NCI-H2171 treated with DMSO at 0.1 percent for 48 hours (cell line): ENCODE results near the gene DHDDS.
A peak's percentile ranks its signal among the peaks of the same experiment; 100 is the strongest.
"Not testable (repeated sequence)": the region's sequence is repeated elsewhere in the genome, so short reads cannot be mapped to it uniquely, and the experiment has no call there.

Experiments
- DNase-seq: peaks from one replicate; lab custom pipeline; 2025; lab: John Stamatoyannopoulos, UW

The DHDDS gene

DNA sequence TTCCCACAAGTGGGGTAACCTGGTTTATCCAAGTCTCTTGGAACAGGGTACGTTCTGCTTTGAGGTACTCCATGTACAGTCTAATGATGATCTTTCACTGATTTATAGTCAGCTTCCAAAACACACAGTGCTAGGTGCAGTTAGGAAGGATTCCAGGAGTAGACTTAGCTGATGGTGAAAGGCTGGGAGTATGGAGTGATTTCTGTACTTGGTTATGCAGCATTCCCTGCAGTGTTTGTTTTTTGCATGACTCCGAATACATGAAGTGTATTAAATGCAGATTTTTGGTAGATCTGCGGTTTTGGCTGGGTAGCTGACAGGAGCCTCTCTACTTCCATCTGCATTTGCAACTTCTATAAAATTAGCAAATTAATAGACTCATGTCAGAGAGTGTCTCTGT is 43.9 kb downstream of the DHDDS start:
- DNase-seq = no peak

- no peak for DNase-seq
These were observed 44.8 kb downstream of the DHDDS start for GRCh38 chr1:26476958-26477357.

DNA sequence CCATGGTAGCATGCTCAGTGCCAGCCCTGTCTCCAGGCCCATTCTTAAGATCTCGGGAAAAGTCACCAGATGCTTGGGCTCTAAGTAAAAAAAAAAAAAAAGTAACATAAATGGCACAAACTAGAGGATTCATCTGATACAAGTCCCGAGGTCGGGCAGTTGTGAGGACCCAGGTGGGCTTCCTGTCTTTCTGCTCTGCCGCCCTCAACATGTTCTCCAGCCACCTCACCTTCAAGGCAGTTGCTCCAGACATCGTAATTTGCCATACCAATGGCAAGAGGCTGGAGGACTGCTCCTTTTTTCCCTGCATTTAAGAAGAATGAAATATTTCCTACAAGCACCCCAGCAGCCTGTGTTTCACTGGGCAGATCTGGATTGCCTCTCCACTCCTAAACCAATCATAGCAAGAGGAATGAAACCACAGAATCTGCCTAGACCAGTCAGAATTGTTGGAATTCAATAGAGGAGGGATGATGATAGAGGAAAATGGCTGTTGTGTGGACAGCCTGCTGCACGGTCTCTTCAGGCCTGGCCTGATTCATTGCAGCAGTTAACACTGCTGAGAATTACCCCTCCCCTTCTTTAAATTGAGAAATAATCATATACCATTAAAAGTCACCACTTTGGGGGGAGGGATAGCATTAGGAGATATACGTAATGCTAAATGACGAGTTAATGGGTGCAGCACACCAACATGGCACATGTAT is 45.5 kb downstream of the DHDDS start:
- DNase-seq = no peak

DNA sequence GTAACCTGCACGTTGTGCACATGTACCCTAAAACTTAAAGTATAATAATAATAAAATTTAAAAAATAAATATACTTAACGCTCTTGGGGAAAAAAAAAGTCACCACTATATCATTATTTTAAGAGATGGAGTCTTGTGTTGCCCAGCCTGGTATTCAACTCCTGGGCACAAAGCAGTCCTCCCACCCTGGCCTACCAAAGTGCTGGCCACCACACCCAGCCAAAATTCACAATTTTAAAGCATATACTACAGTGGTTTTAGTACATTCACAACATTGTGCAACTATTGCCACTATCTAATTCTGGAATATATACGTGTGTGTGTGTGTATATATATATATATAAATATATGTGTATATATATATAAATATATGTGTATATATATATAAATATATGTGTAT is 46.0 kb downstream of the DHDDS start:
- no peak for DNase-seq

- DNase-seq = no peak
These were observed 46.9 kb downstream of the DHDDS start for GRCh38 chr1:26478988-26479387.

- DNase-seq = no peak
These were observed 50.8 kb downstream of the DHDDS start for GRCh38 chr1:26482921-26483320.

- no peak for DNase-seq
These were observed 51.9 kb downstream of the DHDDS start for GRCh38 chr1:26483980-26484379.

- DNase-seq = no peak
These were observed 58.0 kb downstream of the DHDDS start for GRCh38 chr1:26490155-26490554.

DNA sequence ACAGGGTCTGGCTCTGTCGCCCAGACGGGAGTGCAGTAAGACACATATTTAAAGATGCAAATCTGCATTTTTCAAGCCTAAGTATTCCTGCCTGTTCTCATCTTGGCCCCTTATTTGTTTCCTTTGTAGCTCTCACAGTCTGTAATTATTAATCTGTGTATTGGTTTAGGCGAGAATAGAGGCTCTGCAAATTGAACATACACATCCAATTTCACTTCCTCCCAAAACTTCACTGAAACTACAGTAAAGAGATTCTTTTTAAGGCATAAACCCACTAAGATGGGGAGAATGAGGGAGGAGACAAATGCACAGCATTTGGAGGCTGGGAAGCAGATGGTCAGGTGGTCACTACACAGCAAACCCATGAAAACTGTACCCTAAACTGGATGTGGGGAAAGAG is 61.1 kb downstream of the DHDDS start:
- DNase-seq = no peak

DNA sequence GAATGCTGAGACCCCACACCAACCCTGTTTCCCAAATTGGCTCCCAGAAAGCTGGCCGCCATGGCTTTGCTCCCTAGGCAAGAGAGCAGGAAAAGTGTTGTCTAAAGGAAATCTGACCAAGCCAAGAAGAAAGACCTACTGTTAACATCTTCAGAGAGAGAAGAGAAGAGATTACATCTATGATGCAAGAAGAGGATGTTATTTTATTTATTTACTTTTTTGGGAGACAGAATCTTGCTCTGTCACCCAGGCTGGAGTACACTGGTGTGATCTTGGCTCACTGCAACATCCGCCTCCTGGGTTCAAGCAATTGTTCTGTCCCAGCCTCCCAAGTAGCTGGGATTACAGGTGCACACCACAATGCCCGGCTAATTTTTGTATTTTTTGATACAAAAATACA is 61.8 kb downstream of the DHDDS start:
- DNase-seq = no peak

DNA sequence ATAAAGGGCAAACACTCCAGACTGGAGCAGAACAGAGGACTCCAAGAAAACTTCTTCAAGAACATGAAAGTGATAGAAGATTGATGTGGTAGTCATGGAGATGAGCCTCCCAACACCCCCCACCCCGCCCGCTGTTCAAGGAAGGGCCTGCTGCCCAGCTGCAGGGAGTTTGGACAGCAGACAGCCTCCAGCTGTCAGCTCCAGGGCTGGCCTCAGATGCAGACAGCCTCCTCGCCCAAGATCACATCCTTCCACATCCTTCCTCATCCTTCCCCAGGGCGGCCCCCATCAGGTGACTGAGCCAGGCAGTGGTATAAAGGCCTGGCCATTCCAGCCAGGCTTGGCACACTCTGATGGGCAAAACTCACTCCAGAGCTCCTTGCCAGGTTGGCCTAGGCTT is 64.7 kb downstream of the DHDDS start:
- DNase-seq = no peak

DNA sequence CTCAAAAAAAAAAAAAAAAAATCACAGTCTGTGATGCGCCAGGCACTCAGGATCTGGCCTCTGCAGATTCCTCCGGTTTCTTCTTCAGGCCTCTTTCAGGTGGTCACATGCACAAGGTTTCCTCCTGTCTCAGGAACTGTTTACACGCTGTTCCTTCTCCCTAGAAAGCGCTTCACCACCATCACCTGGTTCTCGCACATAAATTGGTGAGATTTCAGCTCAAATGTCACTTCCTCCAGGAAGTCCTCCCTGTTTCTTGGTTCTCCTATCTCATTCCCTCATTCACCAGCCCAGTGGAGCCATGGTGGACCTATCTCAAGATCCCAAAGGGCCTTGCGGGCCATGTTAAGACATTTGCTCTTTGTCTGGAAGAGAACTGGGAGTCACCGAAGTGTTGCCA is 66.8 kb downstream of the DHDDS start:
- no peak for DNase-seq

DNA sequence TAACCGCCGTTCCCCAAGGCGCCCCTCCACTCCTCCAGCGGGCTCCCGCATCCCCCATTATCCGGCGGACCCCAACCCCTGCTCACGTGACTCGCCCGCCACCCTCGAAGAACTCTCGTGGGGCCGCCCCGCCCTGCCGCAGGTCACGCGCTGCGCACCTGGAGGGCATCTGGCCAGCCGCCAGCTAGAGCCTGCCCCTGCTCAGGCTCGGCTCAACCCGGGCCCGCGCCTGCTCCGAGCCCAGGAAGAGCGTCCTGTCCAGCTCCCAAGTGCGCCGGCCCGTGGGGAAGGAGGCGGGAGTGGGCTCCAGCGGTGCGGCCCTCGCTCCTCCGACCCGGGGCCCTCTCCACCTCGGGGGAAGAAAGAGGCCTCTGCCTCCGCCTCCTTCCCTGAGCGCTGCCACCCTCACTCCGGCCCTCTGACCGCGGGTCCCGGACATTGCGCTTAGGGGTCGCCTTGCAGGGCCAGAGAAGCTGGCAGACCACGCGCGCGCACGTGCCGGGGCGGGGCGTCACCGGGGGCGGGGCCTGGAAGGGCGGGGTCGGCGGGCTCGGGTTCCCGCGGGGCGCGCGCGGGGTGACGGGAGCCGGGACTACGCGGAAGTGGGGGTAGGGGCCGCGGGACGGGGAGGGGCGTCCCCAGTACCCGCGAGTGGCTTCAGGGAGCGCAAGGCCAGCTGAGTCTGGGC is 68.5 kb downstream of the DHDDS start:
- peak; percentile 92 for DNase-seq

DNA sequence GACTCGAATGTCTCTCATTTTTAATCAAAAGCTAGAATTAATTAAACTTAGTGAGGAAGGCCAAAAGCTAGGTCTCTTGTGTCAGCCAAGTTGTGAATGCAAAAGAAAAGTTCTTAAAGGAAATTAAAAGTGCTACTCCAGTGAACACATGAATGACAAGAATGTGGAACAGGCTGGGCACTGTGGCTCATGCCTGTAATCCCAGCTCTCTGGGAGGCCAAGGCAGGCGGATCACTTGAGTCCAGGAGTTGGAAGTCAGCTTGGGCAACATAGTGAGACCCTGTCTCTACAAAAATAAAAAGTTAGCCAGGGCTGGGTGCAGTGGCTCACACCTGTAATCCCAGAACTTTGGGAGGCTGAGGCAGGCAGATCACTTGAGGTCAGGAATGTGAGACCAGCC is 78.6 kb downstream of the DHDDS start:
- not testable (repeated sequence) for DNase-seq

DNA sequence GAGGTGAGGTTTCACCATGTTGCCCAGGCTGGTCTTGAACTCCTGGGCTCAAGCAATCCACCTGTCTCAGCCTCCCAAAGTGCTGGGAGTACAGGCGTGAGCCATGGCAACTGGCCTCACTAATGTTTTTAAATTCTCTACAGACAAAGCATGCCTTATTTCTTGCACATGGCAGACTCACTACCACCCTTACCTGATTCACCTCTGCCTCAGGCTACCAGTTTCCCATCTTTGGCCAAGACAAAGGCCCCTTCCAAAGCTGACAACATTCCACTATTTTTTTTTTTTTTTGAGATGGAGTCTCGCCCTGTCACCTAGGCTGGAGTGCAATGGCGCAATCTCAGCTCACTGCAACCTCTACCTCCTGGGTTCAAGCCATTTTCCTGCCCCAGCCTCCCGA is 83.7 kb downstream of the DHDDS start:
- DNase-seq = not testable (repeated sequence)

DNA sequence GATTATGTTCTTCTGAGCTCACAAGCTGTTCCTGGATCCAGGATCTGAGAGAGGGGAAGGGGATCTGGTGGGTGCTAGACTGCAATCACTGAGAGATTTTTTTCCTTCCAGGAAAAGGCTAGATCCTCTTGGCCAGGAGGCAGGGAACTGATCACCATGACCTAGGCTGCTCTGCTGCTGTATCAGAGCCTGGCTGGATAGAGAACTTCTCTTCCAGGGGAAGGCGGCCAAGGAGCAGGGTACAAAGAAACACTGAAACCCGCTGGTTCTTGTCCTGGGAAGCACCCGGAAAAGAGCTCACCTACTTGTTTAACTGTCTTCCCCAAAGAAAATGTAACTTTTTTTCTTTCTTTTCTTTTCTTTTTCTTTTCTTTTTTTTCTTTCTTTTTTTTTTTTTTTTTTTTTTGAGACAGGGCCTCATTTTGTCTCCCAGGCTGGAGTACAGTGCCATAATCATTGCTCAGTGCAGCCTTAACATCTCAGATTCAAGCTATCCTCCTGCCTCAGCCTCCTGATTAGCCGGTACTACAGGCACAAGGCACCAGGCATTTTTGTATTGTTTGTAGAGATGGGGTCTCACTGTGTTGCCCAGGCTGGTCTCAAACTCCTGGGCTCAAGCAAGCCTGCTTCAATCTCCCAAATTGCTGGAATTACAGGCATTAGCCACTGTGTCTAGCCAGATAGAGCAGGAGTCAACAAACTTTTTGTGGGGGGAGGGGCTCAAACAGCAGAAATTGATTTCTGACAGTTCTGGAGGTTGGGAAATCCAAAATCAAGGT is 85.1 kb downstream of the DHDDS start:
- DNase-seq = peak; percentile 92

- DNase-seq = no peak
These were observed 85.6 kb downstream of the DHDDS start for GRCh38 chr1:26517766-26518049.

DNA sequence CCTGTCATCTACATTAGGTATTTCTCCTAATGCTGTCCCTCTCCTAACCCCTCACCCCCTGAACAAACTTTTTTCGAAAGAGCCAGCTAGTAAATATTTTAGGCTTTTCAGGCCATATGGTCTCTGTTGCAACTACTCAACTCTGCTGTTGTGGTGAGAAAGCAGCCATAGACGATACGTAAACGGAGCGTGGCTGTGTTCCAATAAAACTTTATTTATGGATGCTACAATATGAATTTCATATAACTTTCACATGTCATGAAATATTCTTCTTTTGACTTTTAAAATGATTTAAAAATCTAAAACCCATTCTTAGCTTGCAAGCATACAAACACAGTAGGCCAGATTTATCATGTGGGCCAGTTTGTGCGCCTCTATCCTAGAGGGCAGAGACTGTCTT is 86.2 kb downstream of the DHDDS start:
- DNase-seq = peak; percentile 35

DNA sequence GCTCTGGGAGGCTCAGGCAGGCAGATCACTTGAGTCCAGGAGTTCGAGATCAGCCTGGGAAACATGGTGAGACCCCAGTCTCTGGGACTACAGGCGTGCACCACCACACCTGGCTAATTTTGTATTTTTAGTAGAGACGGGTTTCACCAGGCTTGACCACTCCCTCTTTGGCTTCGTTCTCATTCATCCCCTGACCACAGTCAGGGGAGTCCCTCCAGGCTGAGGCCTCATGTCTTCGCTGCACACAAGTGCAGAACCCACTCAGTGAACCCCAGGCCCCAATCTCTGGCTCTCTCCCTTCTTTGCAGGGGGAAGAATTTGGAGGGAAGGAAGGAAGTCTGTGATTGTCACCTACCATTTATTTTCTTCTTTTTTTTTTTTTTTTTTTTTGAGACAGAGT is 88.2 kb downstream of the DHDDS start:
- DNase-seq = no peak
